Neural cell (in vitro differentiated cells): ENCODE results near the gene STK10. TPM values are rescaled to one million over a fixed set of nuclear protein-coding genes. Genes with fewer than 3 reads are reported as not detected.
"Not testable (repeated sequence)": the region's sequence is repeated elsewhere in the genome, so short reads cannot be mapped to it uniquely, and the experiment has no call there.

Experiments
- H2AFZ ChIP-seq: fragments of 200-600, 300-800 bp; sonication (generic), shearing (Covaris generic); 2 replicates; pipeline ENCODE4 v1.6.0; 2014; ENCODE audit warnings: low read depth, mild to moderate bottlenecking, antibody characterized with exemption, low read length, moderate library complexity
- H3F3A ChIP-seq: fragments of 200-600 bp; shearing (Covaris generic); 2 replicates; pipeline ENCODE4 v1.6.1; 2016; ENCODE audit warnings: mild to moderate bottlenecking, moderate library complexity, mixed read lengths, antibody characterized with exemption, low read length; ENCODE audit not compliant: insufficient read depth, poor library complexity, severe bottlenecking
- H3K27ac ChIP-seq: fragments of 200-600, 300-800 bp; sonication (generic), shearing (Covaris generic); 2 replicates; pipeline ENCODE4 v1.5.1; 2014; ENCODE audit warnings: mild to moderate bottlenecking, low read length, moderate library complexity
- H3K27me3 ChIP-seq: fragments of 300-800, 200-600 bp; sonication (generic), shearing (Covaris generic); 2 replicates; pipeline ENCODE4 v1.6.0; 2014; ENCODE audit warnings: mild to moderate bottlenecking, low read depth, low read length, moderate library complexity; ENCODE audit not compliant: insufficient read depth
- H3K36me3 ChIP-seq: fragments of 300-800, 200-600 bp; sonication (generic), shearing (Covaris generic); 2 replicates; pipeline ENCODE4 v1.5.1; 2014; ENCODE audit warnings: mild to moderate bottlenecking, antibody characterized with exemption, low read length, moderate library complexity; ENCODE audit not compliant: insufficient read depth
- H3K4me2 ChIP-seq: fragments of 300-800, 200-600 bp; sonication (generic), shearing (Covaris generic); 2 replicates; pipeline ENCODE4 v1.6.0; 2014; ENCODE audit warnings: mild to moderate bottlenecking, low read length
- H3K4me3 ChIP-seq: fragments of 300-800, 200-600 bp; sonication (generic), shearing (Covaris generic); 2 replicates; pipeline ENCODE4 v1.5.1; 2014; ENCODE audit warnings: mild to moderate bottlenecking, low read length, moderate library complexity
- H3K79me2 ChIP-seq: fragments of 200-600 bp; shearing (Covaris generic); replicated peaks from 2 replicates; pipeline ENCODE4 v1.6.0; 2014; ENCODE audit warnings: mild to moderate bottlenecking, low read length, moderate library complexity; ENCODE audit not compliant: insufficient read depth
- H3K9ac ChIP-seq: fragments of 300-800, 200-600 bp; sonication (generic), shearing (Covaris generic); 2 replicates; pipeline ENCODE4 v1.6.1; 2016; ENCODE audit warnings: mild to moderate bottlenecking, low read length, mixed read lengths
- H3K9me2 ChIP-seq: fragments of 200-600 bp; shearing (Covaris generic); 2 replicates; pipeline ENCODE4 v1.6.1; 2016; ENCODE audit warnings: mild to moderate bottlenecking, low read length, mixed read lengths; ENCODE audit not compliant: insufficient read depth
- H3K9me3 ChIP-seq: fragments of 200-600, 300-800 bp; sonication (generic), shearing (Covaris generic); 2 replicates; pipeline ENCODE4 v1.6.1; 2016; ENCODE audit warnings: mild to moderate bottlenecking, mixed run types, low read length, moderate library complexity, mixed read lengths
- H4K20me1 ChIP-seq: fragments of 200-600 bp; shearing (Covaris generic); 2 replicates; pipeline ENCODE4 v1.6.1; 2016; ENCODE audit warnings: mild to moderate bottlenecking, mixed run types; ENCODE audit not compliant: insufficient read depth
- CTCF ChIP-seq: fragments of 450-650 bp; IDR thresholded peaks from 2 replicates; pipeline ENCODE4 v1.5.1; 2014; ENCODE audit warnings: antibody characterized with exemption, mild to moderate bottlenecking, moderate library complexity; ENCODE audit not compliant: poor library complexity, severe bottlenecking
- EP300 ChIP-seq: fragments of 450-650 bp; conservative IDR thresholded peaks from 2 replicates; pipeline ENCODE4 v1.6.1; 2014; ENCODE audit warnings: antibody characterized with exemption, mild to moderate bottlenecking, moderate library complexity; ENCODE audit not compliant: poor library complexity, severe bottlenecking
- EZH2 ChIP-seq: fragments of 200-600, 300-800 bp; shearing (Covaris generic), sonication (generic); IDR thresholded peaks from 2 replicates; pipeline ENCODE4 v1.6.1; 2014; ENCODE audit warnings: antibody characterized with exemption, low read length, borderline replicate concordance, mild to moderate bottlenecking; ENCODE audit not compliant: insufficient read depth, poor library complexity, severe bottlenecking
- MXI1 ChIP-seq: fragments of 450-650 bp; conservative IDR thresholded peaks from 2 replicates; pipeline ENCODE4 v1.6.1; 2014; ENCODE audit warnings: antibody characterized with exemption, mild to moderate bottlenecking; ENCODE audit not compliant: poor library complexity, severe bottlenecking
- POLR2AphosphoS5 ChIP-seq: IDR thresholded peaks from 2 replicates; pipeline ENCODE4 v1.6.1; 2012
- RAD21 ChIP-seq: fragments of 450-650 bp; conservative IDR thresholded peaks from 2 replicates; pipeline ENCODE4 v1.6.1; 2014; ENCODE audit warnings: antibody characterized with exemption, mild to moderate bottlenecking, moderate library complexity
- REST ChIP-seq: IDR thresholded peaks from 2 replicates; pipeline ENCODE4 v1.6.1; 2012; ENCODE audit warnings: borderline replicate concordance
- SMC3 ChIP-seq: fragments of 450-650 bp; conservative IDR thresholded peaks from 2 replicates; pipeline ENCODE4 v1.6.1; 2014; ENCODE audit warnings: antibody characterized with exemption, mild to moderate bottlenecking, moderate library complexity; ENCODE audit not compliant: poor library complexity
- TAF1 ChIP-seq: IDR thresholded peaks from 2 replicates; pipeline ENCODE4 v1.6.1; 2012; ENCODE audit warnings: low read depth
- polyA plus RNA-seq: library from polyadenylated mRNA; depleted of rRNA; stranded (reverse); fragments of >200 nt; gene quantifications from 2 replicates; pipeline ENCODE4 v1.2.3, GENCODE V29; 2014

Gene STK10
- polyA plus RNA-seq, 1 donor from 2014 or later: 8.2 TPM

GRCh38 chr5:172150514-172151425, 37.3 kb downstream of the STK10 start:
- Histone ChIP-seq H3K36me3 (no peaks in the 10 kb centered on the region), H4K20me1 (no peaks in the 10 kb centered on the region), H3K9me3 (no peaks in the 10 kb centered on the region), H3K9me2 (no peaks in the 10 kb centered on the region), H3K9ac (no peak overlapping the region), H3F3A (no peaks in the 10 kb centered on the region), H3K79me2 (no peaks in the 10 kb centered on the region), H2AFZ (no peak overlapping the region), H3K27me3 (no peaks in the 10 kb centered on the region), H3K4me3 (no peak overlapping the region), H3K27ac (no peak overlapping the region), H3K4me2 (no peak overlapping the region)
- TF ChIP-seq REST: no peak
- no peak for TF ChIP-seq CTCF
- TF ChIP-seq SMC3: no peak
- no peak for TF ChIP-seq RAD21
- TF ChIP-seq EP300: no peak
- no peak for TF ChIP-seq POLR2AphosphoS5
- TF ChIP-seq MXI1: no peak
- no peak for TF ChIP-seq EZH2
- TF ChIP-seq TAF1: no peak

GRCh38 chr5:172149481-172149880, 38.5 kb downstream of the STK10 start:
- H3K9ac ChIP-seq, H3K36me3 ChIP-seq, H3K4me3 ChIP-seq, H3K9me3 ChIP-seq, H3K27me3 ChIP-seq, H4K20me1 ChIP-seq, H3K27ac ChIP-seq, H2AFZ ChIP-seq, H3K79me2 ChIP-seq, H3K4me2 ChIP-seq, H3K9me2 ChIP-seq, H3F3A ChIP-seq: not testable (repeated sequence)
